Measurements from ENCODE around the gene CACNA1H. TPM values are rescaled to one million over a fixed set of nuclear protein-coding genes. Genes with fewer than 3 reads are reported as not detected.

Gene CACNA1H
- total and polyA plus RNA-seq, 2 of the 8 experiments (the other 6 are each of a cell fraction or from before 2014, with no cell fraction given), result 14.0 to 28.7 TPM

GRCh38 chr16:1141191-1141590, 11.7 kb upstream of the CACNA1H start:
- no peak overlapping the region for H2BK120ac ChIP-seq (replicated peaks; ENCODE audit: low read depth, low read length)
- TF ChIP-seq RBBP5 (IDR thresholded peaks at IDR 0.05; ENCODE audit: borderline replicate concordance, low read depth, low read length) (no peak), TAF1 (IDR thresholded peaks at IDR 0.05; ENCODE audit: low read depth, low read length) (no peak), JUN (IDR thresholded peaks at IDR 0.05; ENCODE audit: low read depth, low read length) (no peak), ZNF274 (IDR thresholded peaks at IDR 0.05; ENCODE audit: borderline replicate concordance, extremely low read depth, low read length) (no peak), RAD21 (IDR thresholded peaks at IDR 0.05 in 1 of 2, conservative IDR thresholded peaks at IDR 0.05 in 1 of 2; ENCODE audit: low read depth in 2 of 2, low read length in 2 of 2) (no peak), NANOG (IDR thresholded peaks at IDR 0.05; ENCODE audit: insufficient read depth, low read depth, low read length, poor library complexity, severe bottlenecking) (no peak), RFX5 (IDR thresholded peaks at IDR 0.05; ENCODE audit: borderline replicate concordance, low read depth, low read length) (no peak), FOSL1 (IDR thresholded peaks at IDR 0.05; ENCODE audit: insufficient read depth, low read depth, low read length) (no peak), MAFK (IDR thresholded peaks at IDR 0.05; ENCODE audit: low read depth, low read length) (no peak), CBX5 (IDR thresholded peaks at IDR 0.05; ENCODE audit: low read depth, low read length) (no peak), YY1 (IDR thresholded peaks at IDR 0.05; ENCODE audit: low read depth, low read length) (no peak), KDM5A (IDR thresholded peaks at IDR 0.05; ENCODE audit: low read length) (no peak), TBP (IDR thresholded peaks at IDR 0.05; ENCODE audit: low read depth, low read length) (no peak), CTBP2 (IDR thresholded peaks at IDR 0.05; ENCODE audit: borderline replicate concordance, insufficient read depth, insufficient read length, low read length) (no peak), JUND (IDR thresholded peaks at IDR 0.05; ENCODE audit: low read length) (no peak)

More at GRCh38 chr16:1141191-1141590, 11.7 kb upstream of the CACNA1H start:
- Histone ChIP-seq H2AFZ (ENCODE audit: low read length) (no peak overlapping the region), H3K4ac (replicated peaks; ENCODE audit: insufficient read length, low read depth, low read length) (no peak overlapping the region), H3K27me3 (replicated peaks in 1 of 4; ENCODE audit: control insufficient read depth in 3 of 4, extremely low read depth in 1 of 4, insufficient read depth in 3 of 4, low read length in 3 of 4) (no peaks in the 10 kb centered on the region; a peak in 2 of 7 replicates), H2BK5ac (ENCODE audit: low read depth, low read length) (no peak overlapping the region), H4K20me1 (replicated peaks in 1 of 2; ENCODE audit: control insufficient read depth in 1 of 2, insufficient read depth in 2 of 2, low read length in 2 of 2) (no peaks in the 10 kb centered on the region), H4K5ac (ENCODE audit: insufficient read length, low read depth, low read length) (no peak overlapping the region), H2AK5ac (ENCODE audit: low read depth, low read length) (no peak overlapping the region), H3K9me3 (ENCODE audit: insufficient read depth in 2 of 2, low read depth in 1 of 2, low read length in 1 of 2) (no peaks in the 10 kb centered on the region), H3K23me2 (ENCODE audit: low read depth, low read length) (no peaks in the 10 kb centered on the region), H2BK15ac (ENCODE audit: low read length) (no peak overlapping the region), H4K91ac (replicated peaks; ENCODE audit: insufficient read length, low read length) (no peak overlapping the region), H3K9ac (replicated peaks in 1 of 4; ENCODE audit: extremely low read depth in 1 of 4, low read depth in 3 of 4, low read length in 3 of 4) (no peak overlapping the region), H3K18ac (ENCODE audit: extremely low read depth, low read length) (no peak overlapping the region), H3K4me2 (ENCODE audit: insufficient read depth in 1 of 2, low read depth in 2 of 2, low read length in 2 of 2) (no peak overlapping the region), H4K8ac (ENCODE audit: extremely low read depth, insufficient read depth, low read length) (no peak overlapping the region), H3K36me3 (ENCODE audit: control insufficient read depth in 2 of 4, insufficient read depth in 4 of 4, low read length in 3 of 4) (no peaks in the 10 kb centered on the region), H3K79me1 (ENCODE audit: low read depth, low read length) (no peaks in the 10 kb centered on the region), H3K56ac (replicated peaks; ENCODE audit: insufficient read length, low read depth, low read length) (no peak overlapping the region), H3K14ac (ENCODE audit: insufficient read length) (no peak overlapping the region), H3K27ac (ENCODE audit: low read depth, low read length) (no peak overlapping the region), H2BK12ac (ENCODE audit: low read depth, low read length) (no peak overlapping the region), H3K23ac (ENCODE audit: insufficient read length) (no peak overlapping the region), H2BK20ac (ENCODE audit: low read length) (no peak overlapping the region), H3K4me1 (replicated peaks in 1 of 4; ENCODE audit: control insufficient read depth in 3 of 4, insufficient read depth in 4 of 4, low read length in 3 of 4) (peaks cover 0 to 5% (median under 1%) of the 10 kb centered on the region in 4 experiments; a peak in 2 of 7 replicates), H3K79me2 (ENCODE audit: control insufficient read depth in 1 of 2, insufficient read depth in 2 of 2, low read length in 2 of 2) (no peaks in the 10 kb centered on the region), H3K4me3 (ENCODE audit: extremely low read depth in 1 of 4, insufficient read depth in 2 of 4, low read depth in 3 of 4, low read length in 4 of 4) (no peak overlapping the region)
- no peak for FAIRE-seq
- POLR2A ChIA-PET (ENCODE audit: partially characterized antibody), result no interaction called here
- CTCF ChIA-PET (ENCODE audit: partially characterized antibody), result interaction anchor here (1.0 to 1.1 kb wide), 2 partner anchors 25 to 30 kb away, joined by 3 read pairs; no protein-coding TSS in a partner anchor
- WGBS, 2 experiments (ENCODE audit: extremely low coverage in 1 of 2, insufficient coverage in 1 of 2, insufficient read length in 1 of 2, insufficient replicate concordance in 2 of 2, low coverage in 1 of 2, low lambda C conversion rate in 2 of 2, missing lambda C conversion rate in 1 of 2), result 93% methylated on average over 7 of the region's 8 CpGs; no CpG with 5 or more reads in 1 of the 2 experiments
- no peak for DNase-seq (ENCODE audit: low read depth in 1 of 2, low spot score in 2 of 2)
